CD4-positive, alpha-beta T cell treated with Interleukin-2 at 100 ng/mL for 4 hours (primary cell): ENCODE results near the gene MYL12A.
"Not testable (repeated sequence)": the region's sequence is repeated elsewhere in the genome, so short reads cannot be mapped to it uniquely, and the experiment has no call there.

ENCODE experiments used
- DNase-seq: peaks from one replicate; pipeline ENCODE4 v3.0.0-alpha.2; 2020; ENCODE audit warnings: low spot score

Gene MYL12A

DNA sequence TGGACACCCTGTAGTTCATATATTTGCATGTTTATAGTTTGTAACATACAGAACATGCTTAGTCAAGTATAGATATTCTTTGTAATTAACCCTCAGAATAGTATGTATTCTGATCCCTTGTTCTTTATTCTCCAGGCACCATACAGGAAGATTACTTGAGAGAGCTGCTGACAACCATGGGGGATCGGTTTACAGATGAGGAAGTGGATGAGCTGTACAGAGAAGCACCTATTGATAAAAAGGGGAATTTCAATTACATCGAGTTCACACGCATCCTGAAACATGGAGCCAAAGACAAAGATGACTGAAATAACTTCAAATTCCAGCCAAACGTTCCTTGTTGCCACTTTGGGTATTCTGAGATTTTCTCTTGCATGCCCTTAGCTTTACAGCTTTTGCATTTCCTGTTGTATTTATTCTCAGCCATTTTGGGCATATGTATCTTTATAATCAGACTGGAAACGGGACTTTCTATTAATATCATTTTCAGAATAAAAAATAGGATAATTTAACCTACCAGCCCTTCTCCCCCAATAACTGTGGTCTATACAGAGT is 8.1 kb downstream of the MYL12A start:
- no peak for DNase-seq

GRCh38 chr18:3256693-3257626 is 9.4 kb downstream of the MYL12A start:
- DNase-seq, result no peak

DNA sequence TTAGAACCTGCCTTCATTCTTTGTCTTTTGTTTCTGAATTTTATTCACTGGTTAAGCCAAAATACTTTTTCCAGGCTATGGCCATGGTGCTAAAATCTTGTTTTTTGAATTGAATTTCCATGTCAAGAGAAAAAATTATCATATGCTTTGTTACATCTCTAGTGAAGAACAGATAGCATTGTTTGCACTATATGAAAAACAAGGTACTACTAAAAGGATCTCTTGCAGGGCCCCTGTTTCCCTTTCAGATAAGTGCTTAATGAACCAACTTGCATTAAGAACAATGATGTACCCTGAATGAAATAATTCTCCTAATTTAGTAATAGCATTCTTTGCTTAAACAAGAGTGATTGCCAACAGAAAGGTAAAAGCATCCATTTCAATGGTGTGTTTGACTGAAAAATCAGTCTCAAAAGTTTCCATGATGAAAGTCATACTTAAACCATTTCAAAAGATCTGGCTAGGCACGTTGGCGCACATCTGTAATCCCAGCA is 10.1 kb downstream of the MYL12A start:
- DNase-seq, result no peak

DNA sequence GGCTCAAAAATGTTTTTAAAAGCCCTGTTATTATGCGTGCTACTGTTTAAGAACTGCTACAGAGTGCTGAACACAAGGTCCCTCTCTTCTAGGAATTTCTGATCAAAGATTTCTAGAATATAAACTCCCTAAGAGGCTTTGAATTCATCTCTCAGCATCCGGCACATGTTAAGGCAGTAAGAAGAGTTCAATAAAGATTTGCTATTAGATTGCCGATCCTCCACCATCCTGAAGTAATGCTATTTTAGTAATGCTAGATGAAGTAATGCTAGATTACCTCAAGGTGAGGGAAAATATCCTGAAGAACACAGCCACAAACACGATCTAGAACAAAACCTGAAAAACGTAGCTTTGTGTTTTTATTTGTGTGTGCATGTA is 13.4 kb downstream of the MYL12A start:
- DNase-seq, result peak; percentile 57

GRCh38 chr18:3261373-3262233 is 14.0 kb downstream of the MYL12A start, which contains the start of gene MYL12B:
Gene MYL12B (plus strand): TSS chr18:3262133. CDS start chr18:3272899, 10,766 bp downstream.
- peak; percentile 85 for DNase-seq

DNA sequence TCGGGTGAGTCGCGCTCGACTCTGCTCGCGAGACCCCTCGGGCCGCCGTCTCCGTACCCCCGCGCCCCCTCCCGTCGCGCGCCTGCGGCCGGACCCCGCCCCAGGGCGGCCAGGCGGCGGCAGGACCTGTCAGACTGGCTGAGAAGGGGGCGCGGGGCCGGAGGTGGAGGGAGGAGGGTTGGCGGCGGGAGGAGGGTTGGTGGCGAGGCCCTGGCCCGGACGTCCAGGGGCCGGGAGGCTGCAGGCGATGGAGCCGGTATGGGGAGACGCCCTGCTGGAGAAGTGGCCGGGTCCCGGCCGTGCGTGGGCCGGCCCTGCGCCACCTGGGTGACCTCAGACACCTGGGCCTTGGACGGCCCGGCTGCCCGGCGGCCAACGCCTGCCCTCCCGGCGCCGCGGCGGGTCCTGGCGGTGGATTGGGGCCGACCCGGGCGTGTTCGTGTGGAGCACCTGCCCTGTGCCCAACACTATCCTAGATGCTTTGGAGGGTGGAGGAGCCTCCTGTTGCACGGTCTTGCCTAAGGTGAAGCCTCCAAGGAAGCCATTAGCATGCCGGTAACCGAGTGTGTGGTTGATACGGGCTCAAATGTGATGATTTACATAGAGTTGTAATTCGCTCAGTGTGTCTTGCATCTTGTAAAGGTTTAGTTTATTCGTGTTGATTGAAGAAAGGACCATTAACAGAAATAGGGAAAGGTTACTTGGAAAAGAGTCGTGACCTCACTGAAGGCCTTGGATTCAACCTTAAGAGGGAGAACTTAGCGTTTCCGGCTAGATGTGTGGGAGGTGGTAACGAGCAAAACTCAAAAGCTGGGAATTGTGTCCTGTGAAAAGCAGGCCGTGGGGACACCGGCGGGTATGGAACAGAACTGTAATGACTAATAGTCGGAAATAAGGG is 14.9 kb downstream of the MYL12A start:
- DNase-seq, result peak; percentile 43

GRCh38 chr18:3263132-3263700 is 15.6 kb downstream of the MYL12A start:
- DNase-seq, result no peak

- DNase-seq, result peak; percentile 39
Observed at GRCh38 chr18:3264362-3264761, 16.8 kb downstream of the MYL12A start.

- no peak for DNase-seq
Observed at GRCh38 chr18:3265564-3266033, 18.0 kb downstream of the MYL12A start.

DNA sequence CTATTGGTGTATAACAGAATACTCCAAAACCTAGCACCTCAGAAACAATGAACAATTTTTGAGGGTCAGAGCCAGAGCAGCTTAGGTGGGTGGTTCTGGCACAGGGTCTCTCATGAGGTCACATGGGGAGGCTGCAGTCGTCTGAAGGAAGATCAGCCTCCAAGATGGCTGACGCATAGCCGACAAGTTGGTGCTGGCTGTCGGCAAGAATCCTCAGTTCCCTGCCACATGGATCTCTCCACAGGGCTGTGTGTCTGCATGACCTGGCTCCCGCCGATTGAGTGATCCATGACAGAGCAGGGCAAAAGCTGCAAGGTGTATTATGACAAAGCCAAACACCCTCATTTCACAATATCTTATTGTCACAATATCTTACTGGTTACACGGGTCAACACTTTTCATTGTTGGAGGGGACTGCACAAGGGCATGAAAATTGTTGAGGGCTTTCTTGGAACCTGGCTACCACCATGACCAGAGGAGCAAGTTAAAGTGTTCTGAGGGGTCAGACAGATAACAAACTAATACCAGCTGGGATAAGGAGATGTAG is 18.5 kb downstream of the MYL12A start:
- DNase-seq, result no peak

DNA sequence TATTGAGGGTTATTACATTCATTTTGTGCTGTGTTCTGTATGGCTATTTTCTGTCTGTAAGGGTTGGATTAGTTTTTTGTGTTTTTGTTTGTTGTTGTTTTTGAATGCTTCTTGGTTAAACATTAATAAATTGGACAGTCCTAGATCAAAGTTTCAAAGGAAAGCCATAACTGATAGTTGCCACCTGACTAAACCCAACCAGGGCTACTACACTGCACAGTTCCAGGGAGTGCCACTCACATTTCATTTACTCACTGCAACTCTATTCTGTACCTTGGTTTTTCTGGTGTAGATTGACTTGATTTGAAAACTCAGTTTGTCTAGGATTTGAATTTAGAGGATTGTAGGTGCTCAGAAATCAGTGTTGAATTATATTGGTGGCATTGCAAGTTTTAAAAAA is 20.7 kb downstream of the MYL12A start:
- no peak for DNase-seq

GRCh38 chr18:3269241-3269913 is 21.8 kb downstream of the MYL12A start:
- no peak for DNase-seq

GRCh38 chr18:3269914-3270299 is 22.3 kb downstream of the MYL12A start:
- DNase-seq, result no peak

- DNase-seq, result no peak
Observed at GRCh38 chr18:3273042-3273441, 25.4 kb downstream of the MYL12A start.

DNA sequence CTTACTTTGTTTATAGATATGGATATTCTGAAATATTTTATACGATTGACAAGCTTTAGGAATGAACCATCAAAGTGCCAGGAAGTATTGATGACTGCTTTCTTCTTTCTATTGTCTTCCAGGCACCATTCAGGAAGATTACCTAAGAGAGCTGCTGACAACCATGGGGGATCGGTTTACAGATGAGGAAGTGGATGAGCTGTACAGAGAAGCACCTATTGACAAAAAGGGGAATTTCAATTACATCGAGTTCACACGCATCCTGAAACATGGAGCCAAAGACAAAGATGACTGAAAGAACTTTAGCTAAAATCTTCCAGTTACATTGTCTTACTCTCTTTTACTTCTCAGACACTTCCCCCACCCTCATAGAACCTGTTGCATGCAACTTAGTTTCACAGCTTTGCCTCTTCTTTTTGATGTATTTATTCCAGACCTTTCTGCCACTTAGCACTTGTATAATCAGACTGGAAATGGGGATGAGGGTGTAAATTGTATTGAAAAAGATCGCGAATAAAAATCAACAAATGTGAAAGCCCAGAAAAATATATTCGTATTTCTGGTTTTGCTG is 30.1 kb downstream of the MYL12A start:
- DNase-seq, result not testable (repeated sequence)

- no peak for DNase-seq
Observed at GRCh38 chr18:3279201-3280185, 31.9 kb downstream of the MYL12A start.

DNA sequence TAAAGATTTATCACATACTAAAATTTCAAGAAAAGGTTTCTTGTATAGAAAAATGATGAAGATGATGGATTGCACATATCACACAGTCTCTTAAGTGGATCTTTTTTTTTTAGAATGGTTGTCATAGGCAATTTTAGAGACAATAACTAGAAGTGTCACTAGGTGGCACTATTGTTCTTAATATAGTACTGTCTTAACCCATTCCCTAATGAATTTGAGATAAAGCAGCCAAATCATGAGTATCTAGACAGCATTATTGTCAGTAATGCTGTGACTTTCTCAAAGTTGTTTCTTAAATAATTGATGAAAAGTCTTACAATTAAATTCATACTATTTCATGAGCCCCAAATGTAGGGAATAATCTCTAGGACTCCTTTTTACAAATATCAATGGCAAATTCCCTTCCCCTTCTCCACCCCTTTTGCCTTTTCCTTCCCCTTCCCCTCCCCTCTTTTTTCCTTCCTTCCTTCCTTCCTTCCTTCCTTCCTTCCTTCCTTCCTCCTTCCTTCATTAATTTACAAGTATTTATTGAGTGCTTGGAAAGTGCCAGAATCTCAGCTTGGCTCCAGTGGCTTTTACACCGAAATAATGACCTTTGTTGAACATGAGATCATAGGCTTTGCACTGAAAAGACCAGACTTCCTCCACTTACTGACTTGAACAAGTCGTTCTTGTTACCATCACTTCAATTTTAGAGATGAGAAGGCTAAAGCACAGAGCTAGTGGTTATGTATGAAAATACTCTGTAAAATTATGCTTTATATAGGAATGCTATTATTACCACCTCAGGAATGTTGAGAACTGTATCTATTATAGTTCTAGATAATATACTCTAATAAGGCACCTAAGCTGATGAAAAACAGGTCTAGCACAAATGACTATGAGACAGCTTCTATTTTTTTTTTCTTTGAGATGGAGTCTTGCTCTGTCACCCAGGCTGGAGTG is 34.1 kb downstream of the MYL12A start:
- peak; percentile 86 for DNase-seq
